Liver (tissue), 9 donors: Measurements from ENCODE around the gene REEP3. TPM values are rescaled to one million over a fixed set of nuclear protein-coding genes. Genes with fewer than 3 reads are reported as not detected.

Source experiments
- DNase-seq: peaks from one replicate; pipeline ENCODE4 v3.0.0-alpha.2; 2017; ENCODE audit warnings: low spot score
- H3K27ac ChIP-seq, 2 donors: one replicate each; pipeline ENCODE4 v1.7.0; 2013; ENCODE audit warnings: inconsistent platforms in 2 of 2, low read length in 2 of 2, control low read depth in 1 of 2, low read depth in 1 of 2, mild to moderate bottlenecking in 1 of 2
- H3K27me3 ChIP-seq, 4 donors: one replicate each; pipeline versions ENCODE4 v1.6.1 to v1.7.0; 2013; ENCODE audit warnings: low read length in 3 of 4, inconsistent platforms in 1 of 4, mild to moderate bottlenecking in 1 of 4, moderate library complexity in 1 of 4; ENCODE audit not compliant: control insufficient read depth in 4 of 4, insufficient read depth in 4 of 4
- H3K36me3 ChIP-seq, 4 donors: one replicate each; pipeline versions ENCODE4 v1.6.1 to v1.7.0; 2013; ENCODE audit warnings: low read length in 3 of 4, mild to moderate bottlenecking in 3 of 4, low read depth in 1 of 4, moderate library complexity in 1 of 4; ENCODE audit not compliant: control insufficient read depth in 4 of 4, insufficient read depth in 3 of 4
- H3K4me1 ChIP-seq, 4 donors: one replicate each; pipeline versions ENCODE4 v1.6.1 to v1.7.0; 2013; ENCODE audit warnings: low read length in 3 of 4, mild to moderate bottlenecking in 3 of 4, moderate library complexity in 1 of 4; ENCODE audit not compliant: control insufficient read depth in 4 of 4, insufficient read depth in 4 of 4
- H3K4me3 ChIP-seq, 3 donors: one replicate each; pipeline versions ENCODE4 v1.6.1 to v1.7.0; 2013; ENCODE audit warnings: low read length in 3 of 3, control low read depth in 1 of 3, low read depth in 1 of 3, mild to moderate bottlenecking in 1 of 3
- H3K9ac ChIP-seq, 2 donors: one replicate each; pipeline ENCODE4 v1.7.0; 2013; ENCODE audit warnings: low read length in 2 of 2, mild to moderate bottlenecking in 2 of 2, moderate library complexity in 2 of 2, control low read depth in 1 of 2, low read depth in 1 of 2
- H3K9me3 ChIP-seq, 4 donors: one replicate each; pipeline versions ENCODE4 v1.6.1 to v1.7.0; 2013; ENCODE audit warnings: low read length in 3 of 4; ENCODE audit not compliant: control insufficient read depth in 4 of 4
- EGR1 ChIP-seq, 2 donors: IDR thresholded peaks; 2 replicates each; pipeline ENCODE4 v1.6.1; 2016 to 2018; ENCODE audit warnings: antibody characterized with exemption in 2 of 2, low read depth in 2 of 2
- FOXA1 ChIP-seq: IDR thresholded peaks from 2 replicates; pipeline ENCODE4 v1.6.1; 2016; ENCODE audit warnings: antibody characterized with exemption
- FOXA2 ChIP-seq: IDR thresholded peaks from 2 replicates; pipeline ENCODE4 v1.6.1; 2016; ENCODE audit warnings: antibody characterized with exemption
- GABPA ChIP-seq, 2 donors: IDR thresholded peaks in 1 of 2; conservative IDR thresholded peaks in 1 of 2; 2 replicates each; pipeline ENCODE4 v1.6.1; 2016; ENCODE audit warnings: antibody characterized with exemption in 2 of 2, mild to moderate bottlenecking in 1 of 2, moderate library complexity in 1 of 2
- HNF4A ChIP-seq, 2 donors: conservative IDR thresholded peaks; 2 replicates each; pipeline ENCODE4 v1.6.1; 2016; ENCODE audit warnings: antibody characterized with exemption in 2 of 2, mild to moderate bottlenecking in 2 of 2
- HNF4G ChIP-seq: IDR thresholded peaks from 2 replicates; pipeline ENCODE4 v1.6.1; 2016; ENCODE audit warnings: antibody characterized with exemption
- JUND ChIP-seq, 2 donors: IDR thresholded peaks; 2 replicates each; pipeline ENCODE4 v1.6.1; 2016; ENCODE audit warnings: antibody characterized with exemption in 2 of 2
- NR2F2 ChIP-seq: IDR thresholded peaks from 2 replicates; pipeline ENCODE4 v1.6.1; 2016; ENCODE audit warnings: antibody characterized with exemption
- RAD21 ChIP-seq, 2 donors: IDR thresholded peaks; 2 replicates each; pipeline ENCODE4 v1.6.1; 2016; ENCODE audit warnings: antibody characterized with exemption in 2 of 2, mild to moderate bottlenecking in 2 of 2
- RXRA ChIP-seq, 2 donors: IDR thresholded peaks; 2 replicates each; pipeline ENCODE4 v1.6.1; 2017 to 2018; ENCODE audit warnings: antibody characterized with exemption in 2 of 2, mild to moderate bottlenecking in 1 of 2
- SP1 ChIP-seq: IDR thresholded peaks from 2 replicates; pipeline ENCODE4 v1.6.1; 2018; ENCODE audit warnings: antibody characterized with exemption, mild to moderate bottlenecking
- TAF1 ChIP-seq: conservative IDR thresholded peaks from 2 replicates; pipeline ENCODE4 v1.6.1; 2016; ENCODE audit warnings: antibody characterized with exemption, mild to moderate bottlenecking
- YY1 ChIP-seq: IDR thresholded peaks from 2 replicates; pipeline ENCODE4 v1.6.1; 2016; ENCODE audit warnings: antibody characterized with exemption, mild to moderate bottlenecking
- WGBS: extraction: QIAGEN DNeasy Blood & Tissue Kit; methylation state at CpG from one replicate; pipeline ENCODE4 v1.1.7; 2013; 5-methylcytosine and 5-hydroxymethylcytosine counted together
- polyA plus RNA-seq, 2 donors: library from polyadenylated mRNA; stranded (reverse) in 1 of 2; unstranded in 1 of 2; fragments of 200-250 nt in 1 of 2; fragments of >200 nt in 1 of 2; fragmentation: Nextera tagmentation in 1 of 2; extraction: Ambion mirVana in 1 of 2; gene quantifications; one replicate each; pipeline versions ENCODE4 v1.2.1 to v1.2.3, GENCODE V29; 2013 to 2015
- total RNA-seq, 2 donors: library from RNA; depleted of rRNA; stranded (reverse); fragments of >200 nt; gene quantifications; one replicate each; pipeline ENCODE4 v1.2.3, GENCODE V29; 2014
- TF ChIP-seq, protein P1 (sequence below): IDR thresholded peaks from 2 replicates; pipeline ENCODE4 v1.6.1; 2016; ENCODE audit warnings: antibody characterized with exemption
- TF ChIP-seq, protein P2 (sequence below): IDR thresholded peaks from 2 replicates; pipeline ENCODE4 v1.6.1; 2016; ENCODE audit warnings: antibody characterized with exemption, mild to moderate bottlenecking
- TF ChIP-seq, protein P3 (sequence below): fragments of 150-350 bp; IDR thresholded peaks from 2 replicates; pipeline ENCODE4 v1.5.1; 2017; ENCODE audit warnings: improper control_type of control experiment, low read depth, low read length; ENCODE audit not compliant: missing input control
- TF ChIP-seq, protein P4 (sequence below): IDR thresholded peaks from 2 replicates; pipeline ENCODE4 v1.6.1; 2016; ENCODE audit warnings: antibody characterized with exemption
- donor health status: healthy.
- donor health status: healthy.
- donor health status: healthy.
- donor health status: healthy.
- donor health status: healthy.

Gene REEP3
- total and polyA plus RNA-seq, 4 donors = 7.9 to 26.9 (median 18.2) TPM

DNA sequence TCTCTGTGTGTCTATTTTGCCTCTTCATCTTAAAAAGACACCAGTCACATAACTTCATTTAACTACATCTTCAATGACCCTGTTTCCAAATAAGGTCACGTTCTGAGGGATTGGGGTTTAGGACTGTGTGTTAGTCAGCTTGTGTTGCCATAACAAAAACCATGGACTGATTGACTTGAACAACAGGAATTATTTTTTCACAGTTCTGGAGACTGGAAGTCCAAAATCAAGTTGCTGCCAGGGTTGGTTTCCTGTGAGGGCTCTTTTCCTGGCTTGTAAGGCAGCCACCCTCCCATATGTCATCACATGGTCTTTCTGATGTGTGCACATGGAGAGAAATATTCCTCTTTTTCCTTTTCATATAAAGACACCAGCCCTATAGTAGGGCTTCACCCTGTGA lies 55.3 kb downstream of the REEP3 start:
- no peaks in the 10 kb centered on the region for H3K9me3 ChIP-seq
- no peak for DNase-seq
- no peaks in the 10 kb centered on the region for H3K27me3 ChIP-seq
- H3K4me1 ChIP-seq = peaks cover 0 to 15% (median 3%) of the 10 kb centered on the region in 4 donors
- WGBS = 91% methylated on average over 1 of the region's 1 CpG
- no peak overlapping the region for H3K4me3 ChIP-seq
- TF ChIP-seq EGR1 (IDR thresholded peaks at IDR 0.05; ENCODE audit: low read depth in 2 of 2) (no peak), TAF1 (no peak)
- H3K27ac ChIP-seq = no peak overlapping the region
- H3K36me3 ChIP-seq = no peaks in the 10 kb centered on the region
- no peak overlapping the region for H3K9ac ChIP-seq

DNA sequence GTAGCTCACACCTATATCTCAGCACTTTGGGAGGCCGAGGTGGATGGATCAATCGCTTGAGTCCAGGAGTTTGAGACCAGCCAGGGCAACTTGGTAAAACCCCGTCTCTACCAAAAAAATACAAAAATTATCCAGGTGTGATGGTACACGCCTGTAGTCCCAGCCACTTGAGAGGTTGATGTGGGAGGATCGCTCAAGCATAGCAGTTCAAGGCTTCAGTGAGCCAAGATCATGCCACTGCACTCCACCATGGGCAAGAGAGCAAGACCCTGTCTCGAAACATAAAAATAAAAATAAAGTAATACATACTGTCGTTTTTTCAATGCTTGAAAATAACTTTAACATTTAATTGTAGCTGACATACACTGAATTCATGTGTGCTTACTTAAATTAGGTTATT lies 57.3 kb downstream of the REEP3 start:
- 89% methylated on average over 7 of the region's 7 CpGs for WGBS
- no peaks in the 10 kb centered on the region for H3K36me3 ChIP-seq

DNA sequence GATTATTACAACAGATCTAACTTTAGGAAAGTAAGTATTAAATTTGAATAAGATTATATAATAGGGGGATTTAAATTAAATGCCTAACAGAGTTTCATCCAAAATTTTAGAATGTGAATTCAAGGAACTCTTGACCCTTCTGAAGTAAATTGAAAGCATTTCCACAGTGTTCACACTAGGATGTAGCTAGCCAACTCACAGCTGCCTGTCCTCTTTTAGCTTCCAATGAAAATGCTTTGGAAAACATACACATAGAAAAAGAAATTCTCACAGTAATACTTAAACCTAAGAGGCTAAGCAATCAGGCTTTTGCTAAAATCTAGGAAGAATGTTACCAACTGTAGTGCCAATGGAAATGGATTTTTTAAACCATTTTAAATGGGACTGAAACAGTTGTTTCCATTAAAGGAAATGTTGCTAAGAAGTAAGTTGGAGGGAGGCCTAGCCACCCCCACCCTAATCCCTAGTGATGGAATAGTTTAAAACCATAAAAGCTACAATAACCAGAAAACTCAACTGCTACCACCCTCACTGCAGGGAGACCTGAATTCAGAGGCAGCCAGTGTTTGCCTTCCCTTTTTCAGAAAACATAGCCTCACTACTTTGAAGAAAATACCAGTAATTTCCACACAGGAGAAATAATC lies 58.3 kb downstream of the REEP3 start:
- no peak for TF ChIP-seq NR2F2
- no peak for TF ChIP-seq YY1
- TF ChIP-seq HNF4G = no peak
- TF ChIP-seq JUND (IDR thresholded peaks at IDR 0.05) = no peak
- TF ChIP-seq, protein P1, sequence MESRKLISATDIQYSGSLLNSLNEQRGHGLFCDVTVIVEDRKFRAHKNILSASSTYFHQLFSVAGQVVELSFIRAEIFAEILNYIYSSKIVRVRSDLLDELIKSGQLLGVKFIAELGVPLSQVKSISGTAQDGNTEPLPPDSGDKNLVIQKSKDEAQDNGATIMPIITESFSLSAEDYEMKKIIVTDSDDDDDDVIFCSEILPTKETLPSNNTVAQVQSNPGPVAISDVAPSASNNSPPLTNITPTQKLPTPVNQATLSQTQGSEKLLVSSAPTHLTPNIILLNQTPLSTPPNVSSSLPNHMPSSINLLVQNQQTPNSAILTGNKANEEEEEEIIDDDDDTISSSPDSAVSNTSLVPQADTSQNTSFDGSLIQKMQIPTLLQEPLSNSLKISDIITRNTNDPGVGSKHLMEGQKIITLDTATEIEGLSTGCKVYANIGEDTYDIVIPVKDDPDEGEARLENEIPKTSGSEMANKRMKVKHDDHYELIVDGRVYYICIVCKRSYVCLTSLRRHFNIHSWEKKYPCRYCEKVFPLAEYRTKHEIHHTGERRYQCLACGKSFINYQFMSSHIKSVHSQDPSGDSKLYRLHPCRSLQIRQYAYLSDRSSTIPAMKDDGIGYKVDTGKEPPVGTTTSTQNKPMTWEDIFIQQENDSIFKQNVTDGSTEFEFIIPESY = no peak
- TF ChIP-seq EGR1 (IDR thresholded peaks at IDR 0.05; ENCODE audit: low read depth in 2 of 2) = no peak
- TF ChIP-seq, protein P2, sequence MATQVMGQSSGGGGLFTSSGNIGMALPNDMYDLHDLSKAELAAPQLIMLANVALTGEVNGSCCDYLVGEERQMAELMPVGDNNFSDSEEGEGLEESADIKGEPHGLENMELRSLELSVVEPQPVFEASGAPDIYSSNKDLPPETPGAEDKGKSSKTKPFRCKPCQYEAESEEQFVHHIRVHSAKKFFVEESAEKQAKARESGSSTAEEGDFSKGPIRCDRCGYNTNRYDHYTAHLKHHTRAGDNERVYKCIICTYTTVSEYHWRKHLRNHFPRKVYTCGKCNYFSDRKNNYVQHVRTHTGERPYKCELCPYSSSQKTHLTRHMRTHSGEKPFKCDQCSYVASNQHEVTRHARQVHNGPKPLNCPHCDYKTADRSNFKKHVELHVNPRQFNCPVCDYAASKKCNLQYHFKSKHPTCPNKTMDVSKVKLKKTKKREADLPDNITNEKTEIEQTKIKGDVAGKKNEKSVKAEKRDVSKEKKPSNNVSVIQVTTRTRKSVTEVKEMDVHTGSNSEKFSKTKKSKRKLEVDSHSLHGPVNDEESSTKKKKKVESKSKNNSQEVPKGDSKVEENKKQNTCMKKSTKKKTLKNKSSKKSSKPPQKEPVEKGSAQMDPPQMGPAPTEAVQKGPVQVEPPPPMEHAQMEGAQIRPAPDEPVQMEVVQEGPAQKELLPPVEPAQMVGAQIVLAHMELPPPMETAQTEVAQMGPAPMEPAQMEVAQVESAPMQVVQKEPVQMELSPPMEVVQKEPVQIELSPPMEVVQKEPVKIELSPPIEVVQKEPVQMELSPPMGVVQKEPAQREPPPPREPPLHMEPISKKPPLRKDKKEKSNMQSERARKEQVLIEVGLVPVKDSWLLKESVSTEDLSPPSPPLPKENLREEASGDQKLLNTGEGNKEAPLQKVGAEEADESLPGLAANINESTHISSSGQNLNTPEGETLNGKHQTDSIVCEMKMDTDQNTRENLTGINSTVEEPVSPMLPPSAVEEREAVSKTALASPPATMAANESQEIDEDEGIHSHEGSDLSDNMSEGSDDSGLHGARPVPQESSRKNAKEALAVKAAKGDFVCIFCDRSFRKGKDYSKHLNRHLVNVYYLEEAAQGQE = no peak
- no peak for TF ChIP-seq RXRA (IDR thresholded peaks at IDR 0.05)
- TF ChIP-seq, protein P3, sequence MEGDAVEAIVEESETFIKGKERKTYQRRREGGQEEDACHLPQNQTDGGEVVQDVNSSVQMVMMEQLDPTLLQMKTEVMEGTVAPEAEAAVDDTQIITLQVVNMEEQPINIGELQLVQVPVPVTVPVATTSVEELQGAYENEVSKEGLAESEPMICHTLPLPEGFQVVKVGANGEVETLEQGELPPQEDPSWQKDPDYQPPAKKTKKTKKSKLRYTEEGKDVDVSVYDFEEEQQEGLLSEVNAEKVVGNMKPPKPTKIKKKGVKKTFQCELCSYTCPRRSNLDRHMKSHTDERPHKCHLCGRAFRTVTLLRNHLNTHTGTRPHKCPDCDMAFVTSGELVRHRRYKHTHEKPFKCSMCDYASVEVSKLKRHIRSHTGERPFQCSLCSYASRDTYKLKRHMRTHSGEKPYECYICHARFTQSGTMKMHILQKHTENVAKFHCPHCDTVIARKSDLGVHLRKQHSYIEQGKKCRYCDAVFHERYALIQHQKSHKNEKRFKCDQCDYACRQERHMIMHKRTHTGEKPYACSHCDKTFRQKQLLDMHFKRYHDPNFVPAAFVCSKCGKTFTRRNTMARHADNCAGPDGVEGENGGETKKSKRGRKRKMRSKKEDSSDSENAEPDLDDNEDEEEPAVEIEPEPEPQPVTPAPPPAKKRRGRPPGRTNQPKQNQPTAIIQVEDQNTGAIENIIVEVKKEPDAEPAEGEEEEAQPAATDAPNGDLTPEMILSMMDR = no peak
- TF ChIP-seq FOXA1 = no peak
- TF ChIP-seq, protein P4, sequence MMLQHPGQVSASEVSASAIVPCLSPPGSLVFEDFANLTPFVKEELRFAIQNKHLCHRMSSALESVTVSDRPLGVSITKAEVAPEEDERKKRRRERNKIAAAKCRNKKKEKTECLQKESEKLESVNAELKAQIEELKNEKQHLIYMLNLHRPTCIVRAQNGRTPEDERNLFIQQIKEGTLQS = no peak
- no peak for TF ChIP-seq HNF4A (conservative IDR thresholded peaks at IDR 0.05)
- TF ChIP-seq SP1 = no peak
- no peak for TF ChIP-seq FOXA2
- TF ChIP-seq TAF1 = no peak
- TF ChIP-seq RAD21 (IDR thresholded peaks at IDR 0.05) = no peak
- H3K27me3 ChIP-seq = no peaks in the 10 kb centered on the region
- no peak overlapping the region for H3K9ac ChIP-seq
- no peak overlapping the region for H3K4me3 ChIP-seq
- H3K27ac ChIP-seq = no peak overlapping the region
- no peaks in the 10 kb centered on the region for H3K9me3 ChIP-seq
- DNase-seq = no peak
- no peaks in the 10 kb centered on the region for H3K36me3 ChIP-seq
- peaks cover 0 to 1% (median 0%) of the 10 kb centered on the region in 4 donors for H3K4me1 ChIP-seq

More for the DNA sequence above, 57.3 kb downstream of the REEP3 start:
- H3K27ac ChIP-seq = no peak overlapping the region
- no peaks in the 10 kb centered on the region for H3K9me3 ChIP-seq
- peaks cover 0 to 6% (median 0%) of the 10 kb centered on the region in 4 donors for H3K4me1 ChIP-seq
- no peak overlapping the region for H3K9ac ChIP-seq
- H3K27me3 ChIP-seq = no peaks in the 10 kb centered on the region
- TF ChIP-seq GABPA (IDR thresholded peaks at IDR 0.05 in 1 of 2, conservative IDR thresholded peaks at IDR 0.05 in 1 of 2) (no peak), NR2F2 (no peak), FOXA1 (no peak), HNF4A (conservative IDR thresholded peaks at IDR 0.05) (no peak)
- no peak for DNase-seq
- H3K4me3 ChIP-seq = no peak overlapping the region
